Natural killer cell (primary cell): ENCODE data around the gene JADE1. TPM values are rescaled to one million over a fixed set of nuclear protein-coding genes. Genes with fewer than 3 reads are reported as not detected.
A peak's percentile ranks its signal among the peaks of the same experiment; 100 is the strongest.

ENCODE experiments used
- ATAC-seq, 3 donors: fragments of 150-1000 bp in 2 of 3; fragments of 200-7000 bp in 1 of 3; cut with Tn5 transposase; 1 replicate in 1 of 3; 2 replicates in 2 of 3; pipeline ENCODE4 v1.10.0; 2021; ENCODE audit warnings: mild to moderate bottlenecking in 2 of 3, moderate library complexity in 2 of 3
- DNase-seq, 2 donors: peaks; one replicate each; pipeline versions ENCODE4 v3.0.0 to v3.0.0-alpha.2; 2013 to 2021; ENCODE audit warnings: mixed read lengths in 1 of 2
- H3K27ac ChIP-seq: one replicate; pipeline ENCODE4 v1.5.1; 2013; ENCODE audit warnings: mild to moderate bottlenecking, low read length
- H3K27me3 ChIP-seq: one replicate; pipeline ENCODE4 v1.6.1; 2013; ENCODE audit warnings: low read length; ENCODE audit not compliant: control insufficient read depth, insufficient read depth
- H3K36me3 ChIP-seq: one replicate; pipeline ENCODE4 v1.6.1; 2013; ENCODE audit warnings: low read length; ENCODE audit not compliant: control insufficient read depth, insufficient read depth
- H3K4me1 ChIP-seq: one replicate; pipeline ENCODE4 v1.6.1; 2013; ENCODE audit warnings: low read length; ENCODE audit not compliant: control insufficient read depth, insufficient read depth
- H3K4me3 ChIP-seq: one replicate; pipeline ENCODE4 v1.5.1; 2013; ENCODE audit warnings: low read length
- H3K9me3 ChIP-seq: one replicate; pipeline ENCODE4 v1.6.1; 2013; ENCODE audit warnings: low read length; ENCODE audit not compliant: control insufficient read depth, insufficient read depth
- H3K27ac Mint-ChIP-seq, 2 donors: one replicate each; pipeline ENCODE4 v1.8.0; 2022; ENCODE audit warnings: mild to moderate bottlenecking in 2 of 2, mixed read lengths in 2 of 2, moderate library complexity in 1 of 2
- H3K27me3 Mint-ChIP-seq, 2 donors: one replicate each; pipeline ENCODE4 v1.8.0; 2022; ENCODE audit warnings: low read depth in 2 of 2, mixed read lengths in 2 of 2
- H3K36me3 Mint-ChIP-seq: one replicate; pipeline ENCODE4 v1.8.0; 2022; ENCODE audit warnings: mixed read lengths
- H3K4me1 Mint-ChIP-seq, 2 donors: one replicate each; pipeline ENCODE4 v1.8.0; 2022; ENCODE audit warnings: mixed read lengths in 2 of 2
- H3K4me3 Mint-ChIP-seq: one replicate; pipeline ENCODE4 v1.8.0; 2022; ENCODE audit warnings: mild to moderate bottlenecking, moderate library complexity, mixed read lengths
- H3K9me3 Mint-ChIP-seq, 2 donors: one replicate each; pipeline ENCODE4 v1.8.0; 2022; ENCODE audit warnings: mixed read lengths in 2 of 2
- WGBS: methylation state at CpG from one replicate; pipeline ENCODE4 v1.1.7; 2013; ENCODE audit warnings: missing lambda C conversion rate; ENCODE audit not compliant: insufficient coverage; 5-methylcytosine and 5-hydroxymethylcytosine counted together
- intact Hi-C: fragments of 100-400 bp; cut with micrococcal nuclease; formaldehyde crosslinking; loops from one replicate; pipeline ENCODE4 v1.14.2; 2022
- total RNA-seq, 4 donors: library from RNA; stranded (reverse); fragments of 120-200 nt in 1 of 4; gene quantifications; one replicate each; pipeline versions ENCODE4 v1.2.3 to v1.2.4, GENCODE V29; 2013 to 2022
- TF ChIP-seq, protein P1 (sequence below): fragments of 200-600 bp; IDR thresholded peaks from one replicate; pipeline ENCODE4 v1.8.0; 2022; ENCODE audit warnings: antibody characterized with exemption

Gene JADE1
- total RNA-seq, 3 donors from 2014 or later (not counting 1 experiment from before 2014, with no cell fraction given), result 48.9 to 55.8 (median 52.7) TPM

DNA sequence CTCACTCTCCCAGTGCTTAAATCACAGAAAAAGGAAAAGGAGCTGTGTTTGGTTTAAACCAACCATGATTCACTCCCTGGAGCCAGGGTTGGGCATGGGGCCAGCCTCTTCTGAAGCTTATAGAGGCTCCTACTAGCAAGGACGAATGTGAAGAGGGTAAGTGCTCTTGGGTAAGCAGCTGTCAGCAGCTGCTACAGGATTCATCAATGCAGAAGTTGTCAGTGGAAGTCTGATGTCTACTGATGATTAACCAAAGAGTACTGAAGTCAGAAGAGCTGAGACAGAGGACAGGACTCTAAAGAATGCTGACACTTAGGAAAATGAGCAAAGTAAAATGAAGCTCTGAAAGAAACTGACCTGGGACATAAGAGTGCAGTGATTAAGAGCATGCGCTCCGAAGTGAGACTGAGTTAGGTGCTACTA lies 32.7 kb upstream of the JADE1 start:
- H3K27me3 Mint-ChIP-seq, result peaks cover 14 to 17% of the 10 kb centered on the region in 2 donors
- H3K9me3 Mint-ChIP-seq, result no peaks in the 10 kb centered on the region
- intact Hi-C loops, result no loop called here
- no peak overlapping the region for H3K27ac Mint-ChIP-seq
- no peak overlapping the region for H3K27ac ChIP-seq
- no peaks in the 10 kb centered on the region for H3K36me3 ChIP-seq
- no peaks in the 10 kb centered on the region for H3K27me3 ChIP-seq
- no peaks in the 10 kb centered on the region for H3K9me3 ChIP-seq
- H3K36me3 Mint-ChIP-seq, result no peaks in the 10 kb centered on the region
- no peak overlapping the region for H3K4me3 Mint-ChIP-seq
- no peaks in the 10 kb centered on the region for H3K4me1 ChIP-seq
- TF ChIP-seq, protein P1, sequence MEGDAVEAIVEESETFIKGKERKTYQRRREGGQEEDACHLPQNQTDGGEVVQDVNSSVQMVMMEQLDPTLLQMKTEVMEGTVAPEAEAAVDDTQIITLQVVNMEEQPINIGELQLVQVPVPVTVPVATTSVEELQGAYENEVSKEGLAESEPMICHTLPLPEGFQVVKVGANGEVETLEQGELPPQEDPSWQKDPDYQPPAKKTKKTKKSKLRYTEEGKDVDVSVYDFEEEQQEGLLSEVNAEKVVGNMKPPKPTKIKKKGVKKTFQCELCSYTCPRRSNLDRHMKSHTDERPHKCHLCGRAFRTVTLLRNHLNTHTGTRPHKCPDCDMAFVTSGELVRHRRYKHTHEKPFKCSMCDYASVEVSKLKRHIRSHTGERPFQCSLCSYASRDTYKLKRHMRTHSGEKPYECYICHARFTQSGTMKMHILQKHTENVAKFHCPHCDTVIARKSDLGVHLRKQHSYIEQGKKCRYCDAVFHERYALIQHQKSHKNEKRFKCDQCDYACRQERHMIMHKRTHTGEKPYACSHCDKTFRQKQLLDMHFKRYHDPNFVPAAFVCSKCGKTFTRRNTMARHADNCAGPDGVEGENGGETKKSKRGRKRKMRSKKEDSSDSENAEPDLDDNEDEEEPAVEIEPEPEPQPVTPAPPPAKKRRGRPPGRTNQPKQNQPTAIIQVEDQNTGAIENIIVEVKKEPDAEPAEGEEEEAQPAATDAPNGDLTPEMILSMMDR, result no peak
- 82% methylated on average over 3 of the region's 3 CpGs for WGBS
- no peak overlapping the region for H3K4me3 ChIP-seq
- ATAC-seq (no peak), DNase-seq (no peak)
- no peaks in the 10 kb centered on the region for H3K4me1 Mint-ChIP-seq

DNA sequence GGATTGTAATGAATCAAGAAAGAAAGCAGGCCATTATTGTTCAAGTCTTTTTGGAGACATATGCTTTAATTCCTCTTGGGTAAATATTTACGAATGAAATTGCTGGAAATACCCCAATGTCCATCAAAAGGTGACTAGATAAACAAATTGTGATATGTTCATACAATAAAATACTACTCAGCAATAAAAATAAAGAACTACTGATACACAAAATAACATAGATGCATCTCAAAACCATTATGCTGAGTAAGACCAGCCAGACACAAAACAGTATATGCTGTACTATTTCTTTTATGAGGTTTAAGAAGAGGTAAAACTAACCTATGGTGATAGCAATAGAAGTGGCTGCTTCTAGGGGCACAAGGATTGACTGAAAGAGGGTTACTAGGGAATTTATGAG lies 28.8 kb upstream of the JADE1 start:
- DNase-seq (no peak), ATAC-seq (no peak)
- Mint-ChIP-seq H3K27me3 (peaks cover 14% of the 10 kb centered on the region in 2 donors), H3K27ac (no peak overlapping the region), H3K4me1 (no peaks in the 10 kb centered on the region), H3K4me3 (no peak overlapping the region), H3K9me3 (no peaks in the 10 kb centered on the region), H3K36me3 (no peaks in the 10 kb centered on the region)
- Histone ChIP-seq H3K9me3 (no peaks in the 10 kb centered on the region), H3K36me3 (no peaks in the 10 kb centered on the region), H3K27ac (no peak overlapping the region), H3K27me3 (no peaks in the 10 kb centered on the region), H3K4me3 (no peak overlapping the region), H3K4me1 (no peaks in the 10 kb centered on the region)
- intact Hi-C loops, result no loop called here
- WGBS, result no CpG with 5 or more reads among the region's 1 CpG
- TF ChIP-seq, protein P1, result no peak

DNA sequence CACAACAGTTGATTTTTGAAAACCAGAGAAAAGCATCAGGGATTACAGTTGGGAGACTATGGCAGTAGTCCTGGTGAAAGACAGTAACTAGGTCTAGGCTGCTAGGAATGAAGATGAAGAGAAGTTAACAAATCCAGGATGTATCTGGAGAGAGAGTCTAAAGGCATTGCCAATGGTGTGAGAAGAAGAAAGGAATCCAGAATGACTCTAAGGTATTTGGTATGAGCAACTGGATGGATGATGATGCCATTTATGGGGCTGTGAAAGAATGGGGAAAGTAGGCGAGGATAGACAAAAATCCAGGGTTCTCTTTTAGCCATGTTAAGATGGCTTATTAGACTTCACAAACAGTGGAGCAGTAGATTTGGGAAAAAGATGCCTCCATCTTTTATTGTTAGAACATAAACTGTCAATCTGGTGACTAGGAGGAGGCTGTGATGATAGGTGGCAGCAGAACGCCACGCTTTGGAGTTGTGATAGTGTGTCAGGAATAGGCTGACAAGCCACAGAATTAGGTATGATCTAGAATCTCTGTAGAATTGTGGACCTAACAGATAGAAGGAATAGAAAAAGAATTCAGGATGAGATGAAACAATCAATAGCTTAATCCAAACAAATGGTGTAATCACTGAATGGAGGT lies 27.3 kb upstream of the JADE1 start:
- Histone ChIP-seq H3K36me3 (no peaks in the 10 kb centered on the region), H3K4me1 (no peaks in the 10 kb centered on the region), H3K27ac (no peak overlapping the region), H3K27me3 (no peaks in the 10 kb centered on the region), H3K4me3 (no peak overlapping the region), H3K9me3 (no peaks in the 10 kb centered on the region)
- peak; percentile 71 to 89 (median 88) for ATAC-seq
- intact Hi-C loops, result loop anchor here (1.0 kb wide), 1 partner anchor 81 kb away; no protein-coding TSS in a partner anchor
- DNase-seq, result peak; percentile 37 to 82
- H3K9me3 Mint-ChIP-seq, result no peaks in the 10 kb centered on the region
- TF ChIP-seq, protein P1, result peak; percentile 49
- 88% methylated on average over 3 of the region's 3 CpGs for WGBS
- no peak overlapping the region for H3K4me3 Mint-ChIP-seq
- H3K27me3 Mint-ChIP-seq, result peaks cover 6% of the 10 kb centered on the region in 2 donors
- no peaks in the 10 kb centered on the region for H3K4me1 Mint-ChIP-seq
- H3K27ac Mint-ChIP-seq, result no peak overlapping the region
- H3K36me3 Mint-ChIP-seq, result no peaks in the 10 kb centered on the region
